Parathyroid adenoma (tissue), 2 donors: Measurements from ENCODE around the gene GPR156.
"Not testable (repeated sequence)": the region's sequence is repeated elsewhere in the genome, so short reads cannot be mapped to it uniquely, and the experiment has no call there.

Experiments
- H2AFZ ChIP-seq: fragments of 300-600 bp; sonication (generic); one replicate; pipeline ENCODE4 v1.7.0; 2017; ENCODE audit warnings: antibody characterized with exemption, mild to moderate bottlenecking
- H3K27ac ChIP-seq: fragments of 300-600 bp; sonication (generic); one replicate; pipeline ENCODE4 v1.7.0; 2017
- H3K27me3 ChIP-seq: fragments of 300-600 bp; sonication (generic); one replicate; pipeline ENCODE4 v1.7.0; 2017; ENCODE audit warnings: low read length; ENCODE audit not compliant: control insufficient read depth, insufficient read depth
- H3K36me3 ChIP-seq: fragments of 300-600 bp; sonication (generic); one replicate; pipeline ENCODE4 v1.7.0; 2017; ENCODE audit warnings: low read length; ENCODE audit not compliant: control insufficient read depth, insufficient read depth
- H3K4me1 ChIP-seq: fragments of 300-600 bp; sonication (generic); one replicate; pipeline ENCODE4 v1.7.0; 2017; ENCODE audit warnings: control low read depth
- H3K4me2 ChIP-seq: fragments of 300-600 bp; sonication (generic); one replicate; pipeline ENCODE4 v1.7.0; 2017; ENCODE audit warnings: low read length
- H3K4me3 ChIP-seq: fragments of 300-600 bp; sonication (generic); one replicate; pipeline ENCODE4 v1.7.0; 2017; ENCODE audit warnings: low read depth, low read length
- H3K79me2 ChIP-seq: fragments of 300-600 bp; sonication (generic); one replicate; pipeline ENCODE4 v1.7.0; 2017; ENCODE audit warnings: control low read depth
- H3K9ac ChIP-seq: fragments of 300-600 bp; sonication (generic); one replicate; pipeline ENCODE4 v1.7.0; 2017; ENCODE audit warnings: mild to moderate bottlenecking
- H3K9me3 ChIP-seq: fragments of 300-600 bp; sonication (generic); one replicate; pipeline ENCODE4 v1.7.0; 2017; ENCODE audit warnings: low read length; ENCODE audit not compliant: control insufficient read depth
- TF ChIP-seq, protein P1 (sequence below): fragments of 300-600 bp; sonication (generic); IDR thresholded peaks from one replicate; pipeline ENCODE4 v1.7.0; 2017; ENCODE audit warnings: antibody characterized with exemption, mild to moderate bottlenecking
- donor health status: primary hyperparathyroidism.

The GPR156 gene

DNA sequence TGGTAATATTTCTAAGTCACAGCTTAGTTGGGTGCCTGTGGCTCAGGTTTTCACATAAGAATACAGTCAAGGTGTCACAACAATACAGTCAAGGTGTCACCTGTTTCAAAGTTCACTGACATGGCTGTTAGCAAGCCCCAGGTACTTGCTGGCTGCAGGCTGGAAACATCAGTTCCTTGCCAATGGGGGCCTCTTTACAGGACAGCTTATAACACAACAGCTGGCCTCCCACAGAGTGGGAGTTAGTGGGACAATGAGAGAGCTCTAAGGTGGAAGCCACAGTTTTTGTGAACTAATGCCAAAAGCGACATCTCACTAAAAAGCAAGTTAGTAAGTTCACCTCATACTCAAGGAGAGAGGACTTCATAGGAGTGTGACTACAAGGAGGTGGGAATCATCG is 45.4 kb downstream of the GPR156 start:
- Histone ChIP-seq H3K27ac (no peak overlapping the region), H3K4me3 (no peak overlapping the region), H3K27me3 (no peaks in the 10 kb centered on the region), H3K9me3 (no peaks in the 10 kb centered on the region), H3K36me3 (no peaks in the 10 kb centered on the region), H2AFZ (no peak overlapping the region), H3K4me2 (no peak overlapping the region), H3K4me1 (no peaks in the 10 kb centered on the region), H3K79me2 (no peaks in the 10 kb centered on the region), H3K9ac (no peak overlapping the region)
- TF ChIP-seq, protein P1, sequence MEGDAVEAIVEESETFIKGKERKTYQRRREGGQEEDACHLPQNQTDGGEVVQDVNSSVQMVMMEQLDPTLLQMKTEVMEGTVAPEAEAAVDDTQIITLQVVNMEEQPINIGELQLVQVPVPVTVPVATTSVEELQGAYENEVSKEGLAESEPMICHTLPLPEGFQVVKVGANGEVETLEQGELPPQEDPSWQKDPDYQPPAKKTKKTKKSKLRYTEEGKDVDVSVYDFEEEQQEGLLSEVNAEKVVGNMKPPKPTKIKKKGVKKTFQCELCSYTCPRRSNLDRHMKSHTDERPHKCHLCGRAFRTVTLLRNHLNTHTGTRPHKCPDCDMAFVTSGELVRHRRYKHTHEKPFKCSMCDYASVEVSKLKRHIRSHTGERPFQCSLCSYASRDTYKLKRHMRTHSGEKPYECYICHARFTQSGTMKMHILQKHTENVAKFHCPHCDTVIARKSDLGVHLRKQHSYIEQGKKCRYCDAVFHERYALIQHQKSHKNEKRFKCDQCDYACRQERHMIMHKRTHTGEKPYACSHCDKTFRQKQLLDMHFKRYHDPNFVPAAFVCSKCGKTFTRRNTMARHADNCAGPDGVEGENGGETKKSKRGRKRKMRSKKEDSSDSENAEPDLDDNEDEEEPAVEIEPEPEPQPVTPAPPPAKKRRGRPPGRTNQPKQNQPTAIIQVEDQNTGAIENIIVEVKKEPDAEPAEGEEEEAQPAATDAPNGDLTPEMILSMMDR, result no peak

DNA sequence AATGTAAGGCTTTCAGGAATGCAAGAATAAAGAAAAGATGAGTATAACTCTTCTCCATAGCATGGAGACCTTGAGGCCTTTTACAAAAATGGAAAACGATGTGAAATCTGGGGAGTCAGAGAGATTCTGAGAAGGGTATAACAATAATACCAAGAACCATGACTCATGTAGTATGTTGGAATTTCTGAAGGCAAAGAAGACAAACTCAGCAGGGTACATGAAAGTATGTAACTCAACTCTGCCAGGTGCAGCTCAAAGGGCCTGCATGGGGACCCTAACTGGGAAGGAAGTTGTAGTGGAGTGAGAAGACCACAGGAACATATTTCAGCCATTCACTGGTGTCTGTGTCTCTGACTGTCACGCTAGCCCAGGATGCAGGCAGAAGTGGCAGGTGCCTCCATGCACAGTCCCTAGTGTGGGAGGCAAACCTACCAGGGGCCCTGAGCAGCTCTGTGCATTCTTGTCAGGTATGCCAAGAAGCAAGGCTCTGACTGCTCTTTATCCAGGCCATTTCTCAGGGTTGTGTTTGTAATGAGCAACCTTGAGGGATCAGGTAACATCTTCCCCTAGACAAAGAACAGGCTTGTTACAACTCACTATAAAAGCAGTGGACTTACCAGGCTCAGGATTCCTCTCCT is 57.2 kb downstream of the GPR156 start:
- no peak overlapping the region for H3K4me3 ChIP-seq
- H3K27ac ChIP-seq, result no peak overlapping the region
- no peaks in the 10 kb centered on the region for H3K79me2 ChIP-seq
- no peaks in the 10 kb centered on the region for H3K4me1 ChIP-seq
- H3K4me2 ChIP-seq, result no peak overlapping the region
- H3K9ac ChIP-seq, result no peak overlapping the region
- H2AFZ ChIP-seq, result no peak overlapping the region
- H3K36me3 ChIP-seq, result no peaks in the 10 kb centered on the region
- TF ChIP-seq, protein P1, result no peak
- H3K27me3 ChIP-seq, result no peaks in the 10 kb centered on the region
- no peaks in the 10 kb centered on the region for H3K9me3 ChIP-seq

DNA sequence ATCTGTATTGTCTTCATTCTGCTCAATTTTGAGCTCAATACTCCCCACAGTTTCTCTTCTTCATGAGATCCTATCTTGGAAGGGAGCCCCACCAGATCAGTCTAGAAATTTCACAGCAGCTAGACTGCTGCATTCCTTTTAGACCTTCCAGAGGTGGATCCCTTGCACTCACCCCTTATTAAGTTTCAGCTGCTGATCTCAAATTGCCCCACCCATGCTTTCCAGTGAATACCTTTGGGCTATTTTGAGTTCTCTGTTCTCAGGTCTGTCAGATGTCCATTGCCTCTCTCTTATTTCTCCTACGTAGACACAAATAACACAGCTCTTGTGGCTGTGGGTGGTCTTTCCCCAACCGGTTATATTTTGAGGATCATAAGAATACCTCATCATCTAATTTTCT is 60.8 kb downstream of the GPR156 start:
- Histone ChIP-seq H3K9me3 (no peaks in the 10 kb centered on the region), H3K4me1 (no peaks in the 10 kb centered on the region), H3K36me3 (no peaks in the 10 kb centered on the region), H3K9ac (no peak overlapping the region), H3K79me2 (no peaks in the 10 kb centered on the region), H3K4me2 (no peak overlapping the region), H3K27ac (no peak overlapping the region), H2AFZ (no peak overlapping the region), H3K27me3 (no peaks in the 10 kb centered on the region), H3K4me3 (no peak overlapping the region)
- TF ChIP-seq, protein P1, result no peak

DNA sequence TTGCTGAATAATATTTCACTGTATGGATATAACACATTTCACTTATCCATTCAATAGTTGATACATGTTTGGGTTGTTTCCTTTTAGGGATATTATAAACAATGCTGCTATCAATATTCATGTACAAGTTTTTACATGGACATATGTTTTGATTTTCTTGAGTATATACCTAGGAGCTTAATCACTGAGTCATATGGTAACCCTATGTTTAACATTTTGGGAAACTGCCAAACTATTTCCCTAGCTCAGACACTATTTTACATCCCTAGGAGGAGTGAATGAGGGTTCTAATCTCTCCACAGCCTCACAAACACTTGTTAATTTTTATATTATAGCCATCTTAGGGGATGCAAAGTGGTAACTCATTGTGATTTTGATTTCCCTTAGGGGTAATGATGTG is 66.0 kb downstream of the GPR156 start:
- Histone ChIP-seq H3K9ac (no peak overlapping the region), H3K79me2 (no peaks in the 10 kb centered on the region), H3K4me3 (no peak overlapping the region), H2AFZ (no peak overlapping the region), H3K27me3 (no peaks in the 10 kb centered on the region), H3K9me3 (no peaks in the 10 kb centered on the region), H3K4me1 (no peaks in the 10 kb centered on the region), H3K4me2 (no peak overlapping the region), H3K27ac (no peak overlapping the region), H3K36me3 (no peaks in the 10 kb centered on the region)
- TF ChIP-seq, protein P1, result no peak

DNA sequence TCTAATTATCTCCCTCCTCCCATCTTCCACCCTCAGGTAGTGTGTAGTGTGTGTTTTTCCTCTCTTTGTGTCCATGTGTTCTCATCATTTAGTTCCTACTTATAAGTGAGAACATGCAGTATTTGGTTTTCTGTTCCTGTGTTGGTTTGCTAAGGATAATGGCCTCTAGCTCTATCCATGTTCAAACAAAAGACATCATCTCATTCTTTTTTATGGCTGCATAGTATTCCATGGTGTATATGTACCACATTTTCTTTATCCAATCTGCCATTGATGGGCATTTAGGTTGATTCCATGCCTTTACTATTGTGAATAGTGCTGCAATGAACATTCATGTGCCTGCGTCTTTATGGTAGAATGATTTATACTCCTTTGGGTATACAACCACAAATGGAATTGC is 68.4 kb downstream of the GPR156 start:
- H3K9ac ChIP-seq, H3K27me3 ChIP-seq, H3K9me3 ChIP-seq, H3K4me1 ChIP-seq, H3K4me2 ChIP-seq, H3K4me3 ChIP-seq, H3K36me3 ChIP-seq, H2AFZ ChIP-seq, H3K79me2 ChIP-seq, H3K27ac ChIP-seq: not testable (repeated sequence)
